Psoas muscle (tissue), 8 donors: ENCODE measurements around the gene CEMIP. TPM values are rescaled to one million over a fixed set of nuclear protein-coding genes. Genes with fewer than 3 reads are reported as not detected.

Experiments used
- ATAC-seq, 4 donors: fragments of 200-7000 bp; cut with Tn5 transposase; one replicate each; pipeline ENCODE4 v1.9.1; 2020; ENCODE audit warnings: moderate library complexity in 3 of 4, mild to moderate bottlenecking in 2 of 4
- DNase-seq, 2 donors: peaks; one replicate each; pipeline ENCODE4 v3.0.0-alpha.2; 2020
- H3K27ac ChIP-seq: fragments of 200-600 bp; one replicate; pipeline ENCODE4 v1.8.0; 2022
- H3K27me3 ChIP-seq, 3 donors: fragments of 200-600 bp in 1 of 3; one replicate each; pipeline versions ENCODE4 v1.6.1 to v1.8.0; 2013 to 2022; ENCODE audit warnings: low read length in 2 of 3, mild to moderate bottlenecking in 2 of 3, moderate library complexity in 1 of 3; ENCODE audit not compliant: insufficient read depth in 3 of 3
- H3K36me3 ChIP-seq, 2 donors: fragments of 200-600 bp in 1 of 2; one replicate each; pipeline versions ENCODE4 v1.6.1 to v1.8.0; 2013 to 2022; ENCODE audit warnings: low read depth in 1 of 2, mild to moderate bottlenecking in 1 of 2, moderate library complexity in 1 of 2; ENCODE audit not compliant: insufficient read depth in 1 of 2
- H3K4me1 ChIP-seq: fragments of 200-600 bp; one replicate; pipeline ENCODE4 v1.8.0; 2022
- H3K4me3 ChIP-seq: fragments of 200-600 bp; one replicate; pipeline ENCODE4 v1.8.0; 2022; ENCODE audit warnings: mild to moderate bottlenecking
- H3K9me3 ChIP-seq: fragments of 200-600 bp; one replicate; pipeline ENCODE4 v1.8.0; 2022
- CTCF ChIP-seq: fragments of 200-600 bp; IDR thresholded peaks from one replicate; pipeline ENCODE4 v1.8.0; 2022; ENCODE audit warnings: antibody characterized with exemption
- WGBS, 3 donors: extraction: QIAGEN DNeasy Blood & Tissue Kit; methylation state at CpG; one replicate each; pipeline versions ENCODE4 v1.1.6 to v1.1.7; 2013; 5-methylcytosine and 5-hydroxymethylcytosine counted together
- intact Hi-C, 2 donors: fragments of 100-400 bp; cut with DNase I; formaldehyde crosslinking; loops; one replicate each; pipeline versions ENCODE4 v1.11.0 to v1.14.2; 2022
- polyA plus RNA-seq, 3 donors: library from polyadenylated mRNA; stranded (reverse); fragments of 200-250 nt; gene quantifications; one replicate each; pipeline ENCODE4 v1.2.3, GENCODE V29; 2013
- total RNA-seq, 4 donors: library from RNA; stranded (reverse); fragmentation: NEBNext Ultra II Directional in 2 of 4; extraction: Animal tissue kit (Norgen Biotek cat#: 25700) in 2 of 4; gene quantifications; one replicate each; pipeline versions ENCODE4 v1.2.1 to v1.2.4, GENCODE V29; 2021 to 2023
- donor health status: healthy with polysubstance abuse.
- donor health status: DM: no; HTN: no; CAD: no; lungs with moderate emphysema.
- donor health status: Bipolar disorder and iron deficiency.
- donor health status: healthy.
- donor health status: DM: yes; HTN: yes; CAD: no.
- donor health status: DM: no; HTN: no; CAD: no.
- donor health status: DM: no; HTN: no; CAD: no.
- donor health status: DM: yes; HTN: yes; CAD: no.

The CEMIP gene
- total and polyA plus RNA-seq, 7 donors = under 0.01 to 0.96 (median 0.04) TPM

DNA sequence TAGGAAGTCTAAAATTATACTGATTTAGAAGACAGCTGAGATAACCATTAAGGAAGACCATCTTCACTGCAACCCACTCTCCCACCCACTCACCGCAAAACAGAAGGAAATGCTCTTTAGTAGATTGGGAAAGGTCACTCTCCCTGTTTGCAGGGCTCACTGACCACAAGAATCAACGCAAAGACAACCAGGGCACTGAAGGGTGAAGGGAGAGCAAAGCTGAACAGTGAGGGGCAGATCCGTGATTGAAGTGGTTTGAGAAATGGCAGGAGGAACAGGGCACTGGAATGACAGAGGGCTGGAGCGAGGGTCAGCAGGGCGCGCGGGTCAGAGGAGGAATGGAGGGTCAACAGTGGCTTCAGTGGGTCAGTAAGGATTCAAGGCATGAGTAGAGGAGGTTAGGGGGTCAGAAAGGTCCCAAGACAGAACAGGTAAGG lies 209.9 kb downstream of the CEMIP start:
- H3K9me3 ChIP-seq = no peaks in the 10 kb centered on the region
- H3K27ac ChIP-seq = peak overlapping the region; percentile 90
- ATAC-seq (peak in 1 of 4 donors; percentile 40), DNase-seq (no peak)
- H3K4me1 ChIP-seq = peaks cover 42% of the 10 kb centered on the region
- 0 to 2% (median 1%) methylated on average over 7 of the region's 7 CpGs for WGBS, 3 donors
- no peak for TF ChIP-seq CTCF
- peak overlapping the region; percentile 94 for H3K4me3 ChIP-seq
- H3K36me3 ChIP-seq = no peaks in the 10 kb centered on the region
- intact Hi-C loops = loop anchor here in 1 of 2 donors (10.0 kb wide), 1 partner anchor 276 kb away; no protein-coding TSS in a partner anchor
- no peaks in the 10 kb centered on the region for H3K27me3 ChIP-seq

- no peaks in the 10 kb centered on the region for H3K36me3 ChIP-seq
- intact Hi-C loops = loop anchor here in 1 of 2 donors (10.0 kb wide), 1 partner anchor 275 kb away; no protein-coding TSS in a partner anchor
- peaks cover 42% of the 10 kb centered on the region for H3K4me1 ChIP-seq
- DNase-seq (peak; percentile 98 to 99), ATAC-seq (peak; percentile 99 to 100 (median 100))
- 1% methylated on average over 42 to 63 of the region's 63 CpGs for WGBS, 3 donors
- H3K4me3 ChIP-seq = peak within 1 kb of the TSS; percentile 94
- no peaks in the 10 kb centered on the region for H3K27me3 ChIP-seq
- peak within 1 kb of the TSS; percentile 90 for H3K27ac ChIP-seq
- H3K9me3 ChIP-seq = no peaks in the 10 kb centered on the region
- no peak for TF ChIP-seq CTCF
Measured at GRCh38 chr15:80989518-80990478, 210.6 kb downstream of the CEMIP start, which contains the start of gene MESD. TSS of gene MESD (minus strand) at chr15:80989819. CDS start at chr15:80989791, 28 bp downstream.

- Histone ChIP-seq H3K27ac (peak overlapping the region; percentile 90), H3K36me3 (no peaks in the 10 kb centered on the region), H3K27me3 (no peaks in the 10 kb centered on the region), H3K9me3 (no peaks in the 10 kb centered on the region), H3K4me3 (no peak overlapping the region), H3K4me1 (peaks cover 31% of the 10 kb centered on the region)
- TF ChIP-seq CTCF = no peak
- DNase-seq (no peak), ATAC-seq (no peak)
- 71 to 93% (median 81%) methylated on average over 1 of the region's 1 CpG for WGBS, 3 donors
- intact Hi-C loops = no loop called here
Measured at GRCh38 chr15:80990955-80991354, 211.8 kb downstream of the CEMIP start.

- H3K9me3 ChIP-seq = no peaks in the 10 kb centered on the region
- peak; percentile 61 to 73 for DNase-seq
- TF ChIP-seq CTCF = no peak
- intact Hi-C loops = no loop called here
- no peaks in the 10 kb centered on the region for H3K27me3 ChIP-seq
- H3K36me3 ChIP-seq = no peaks in the 10 kb centered on the region
- ATAC-seq = no peak
- H3K27ac ChIP-seq = peak overlapping the region; percentile 90
- peaks cover 31% of the 10 kb centered on the region for H3K4me1 ChIP-seq
- WGBS, 3 donors = 42 to 48% (median 45%) methylated on average over 5 of the region's 5 CpGs
- no peak overlapping the region for H3K4me3 ChIP-seq
Measured at GRCh38 chr15:80991421-80991820, 212.3 kb downstream of the CEMIP start.
